ENCODE results near the gene TRNT1.

Gene TRNT1

GRCh38 chr3:3084890-3085289 is 41.9 kb upstream of the TRNT1 start:
- TF ChIP-seq TCF12 (IDR thresholded peaks at IDR 0.05; ENCODE audit: low read depth) (no peak), CEBPB (IDR thresholded peaks at IDR 0.05) (no peak)

GRCh38 chr3:3085782-3086181 is 41.0 kb upstream of the TRNT1 start:
- TF ChIP-seq NFIC (IDR thresholded peaks at IDR 0.05) (no peak), RAD21 (IDR thresholded peaks at IDR 0.05; ENCODE audit: low read depth) (no peak), YY1 (IDR thresholded peaks at IDR 0.05; ENCODE audit: low read depth) (no peak), TAF1 (IDR thresholded peaks at IDR 0.05; ENCODE audit: low read depth) (no peak), ZBTB7A (IDR thresholded peaks at IDR 0.05; ENCODE audit: low read depth) (no peak), TEAD4 (IDR thresholded peaks at IDR 0.05) (no peak)

- TF ChIP-seq TCF12 (IDR thresholded peaks at IDR 0.05; ENCODE audit: low read depth): no peak
- TF ChIP-seq USF1 (IDR thresholded peaks at IDR 0.05): no peak
- TF ChIP-seq ZBTB7A (IDR thresholded peaks at IDR 0.05; ENCODE audit: low read depth): no peak
- no peak for TF ChIP-seq YY1 (IDR thresholded peaks at IDR 0.05; ENCODE audit: low read depth)
- TF ChIP-seq TAF1 (IDR thresholded peaks at IDR 0.05; ENCODE audit: low read depth): no peak
- TF ChIP-seq EP300 (IDR thresholded peaks at IDR 0.05; ENCODE audit: borderline replicate concordance): no peak
- no peak for TF ChIP-seq TEAD4 (IDR thresholded peaks at IDR 0.05)
- no peak for TF ChIP-seq RAD21 (IDR thresholded peaks at IDR 0.05; ENCODE audit: low read depth)
- TF ChIP-seq CEBPB (IDR thresholded peaks at IDR 0.05): no peak
- TF ChIP-seq REST (IDR thresholded peaks at IDR 0.05; ENCODE audit: low read depth): no peak
- TF ChIP-seq FOXM1 (IDR thresholded peaks at IDR 0.05; ENCODE audit: borderline replicate concordance, low read depth): no peak
- no peak for TF ChIP-seq NFIC (IDR thresholded peaks at IDR 0.05)
These were observed 40.5 kb upstream of the TRNT1 start for GRCh38 chr3:3086239-3086638.

- no peak for TF ChIP-seq RAD21 (IDR thresholded peaks at IDR 0.05; ENCODE audit: low read depth)
- TF ChIP-seq NFIC (IDR thresholded peaks at IDR 0.05): no peak
- no peak for TF ChIP-seq TAF1 (IDR thresholded peaks at IDR 0.05; ENCODE audit: low read depth)
- no peak for TF ChIP-seq TEAD4 (IDR thresholded peaks at IDR 0.05)
- no peak for TF ChIP-seq ZBTB7A (IDR thresholded peaks at IDR 0.05; ENCODE audit: low read depth)
- TF ChIP-seq USF1 (IDR thresholded peaks at IDR 0.05): no peak
- TF ChIP-seq TCF12 (IDR thresholded peaks at IDR 0.05; ENCODE audit: low read depth): no peak
- no peak for TF ChIP-seq EP300 (IDR thresholded peaks at IDR 0.05; ENCODE audit: borderline replicate concordance)
- TF ChIP-seq YY1 (IDR thresholded peaks at IDR 0.05; ENCODE audit: low read depth): no peak
- TF ChIP-seq EGR1 (IDR thresholded peaks at IDR 0.05): no peak
- no peak for TF ChIP-seq CEBPB (IDR thresholded peaks at IDR 0.05)
- no peak for TF ChIP-seq REST (IDR thresholded peaks at IDR 0.05; ENCODE audit: low read depth)
- no peak for TF ChIP-seq MAX (IDR thresholded peaks at IDR 0.05)
- no peak for TF ChIP-seq CREB1 (IDR thresholded peaks at IDR 0.05; ENCODE audit: low read depth)
These were observed 39.5 kb upstream of the TRNT1 start for GRCh38 chr3:3087279-3087678.

- TF ChIP-seq EP300 (IDR thresholded peaks at IDR 0.05; ENCODE audit: borderline replicate concordance) (no peak), TCF12 (IDR thresholded peaks at IDR 0.05; ENCODE audit: low read depth) (no peak), CREB1 (IDR thresholded peaks at IDR 0.05; ENCODE audit: low read depth) (no peak), TAF1 (IDR thresholded peaks at IDR 0.05; ENCODE audit: low read depth) (no peak), MAX (IDR thresholded peaks at IDR 0.05) (no peak), NFIC (IDR thresholded peaks at IDR 0.05) (no peak), EGR1 (IDR thresholded peaks at IDR 0.05) (no peak), RAD21 (IDR thresholded peaks at IDR 0.05; ENCODE audit: low read depth) (no peak), YY1 (IDR thresholded peaks at IDR 0.05; ENCODE audit: low read depth) (no peak), REST (IDR thresholded peaks at IDR 0.05; ENCODE audit: low read depth) (no peak)
These were observed 38.8 kb upstream of the TRNT1 start for GRCh38 chr3:3087716-3088465.

Data from Ishikawa (cell line).